Activated CD8-positive, alpha-beta memory T cell treated with anti-CD3 and anti-CD28 coated beads for 48 hours (primary cell): Measurements from ENCODE around the gene DNMT3L.
"Not testable (repeated sequence)": the region's sequence is repeated elsewhere in the genome, so short reads cannot be mapped to it uniquely, and the experiment has no call there.

ENCODE experiments used
- DNase-seq, 3 experiments: peaks; one replicate each; pipeline ENCODE4 v3.0.0-alpha.2; 2020; ENCODE audit warnings: low read depth in 2 of 3, low spot score in 2 of 3

The DNMT3L gene

DNA sequence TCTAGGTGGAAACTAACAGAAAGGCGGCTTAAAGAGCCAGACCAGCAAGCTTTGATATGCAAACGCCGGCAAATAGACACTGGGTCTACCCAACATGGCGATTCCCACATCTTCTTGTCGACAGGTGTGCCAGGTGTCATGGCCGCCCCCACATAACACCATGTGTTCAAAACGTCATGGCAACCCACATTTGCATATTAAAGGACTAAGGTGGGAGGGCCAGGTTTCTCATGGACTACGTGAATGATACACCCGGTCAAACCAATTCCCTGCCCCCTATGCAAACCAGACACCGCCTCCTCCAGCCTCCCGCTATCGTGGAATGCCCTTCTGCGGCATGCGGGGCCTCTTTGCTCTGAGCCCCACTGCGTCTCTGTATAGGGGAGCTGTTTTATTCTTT lies 62.2 kb downstream of the DNMT3L start:
- DNase-seq = no peak

DNA sequence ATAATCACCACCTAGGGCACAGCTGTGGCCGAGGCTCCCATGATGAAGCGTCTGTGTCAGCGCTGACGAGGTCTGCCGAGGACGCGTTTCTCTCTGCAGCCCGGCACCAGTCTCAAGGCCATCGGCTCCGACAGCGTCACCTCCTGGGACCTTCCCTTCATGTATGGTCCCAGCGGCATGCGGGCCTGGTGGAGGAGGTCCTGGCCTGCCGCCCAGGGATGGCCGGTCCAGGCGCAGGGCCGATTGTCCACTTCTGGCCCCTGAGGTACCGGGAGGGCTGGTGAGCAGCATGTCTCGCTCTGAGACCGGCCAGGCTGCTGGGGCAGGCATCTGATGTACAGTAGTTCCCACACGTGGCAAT lies 64.6 kb downstream of the DNMT3L start:
- DNase-seq = not testable (repeated sequence)
